Suppressor macrophage (primary cell): ENCODE measurements around the gene ARHGEF16.

Experiments
- DNase-seq, 4 experiments: peaks; one replicate each; pipeline ENCODE4 v3.0.0-alpha.2; 2020 to 2022

Gene ARHGEF16

GRCh38 chr1:3423245-3423829 lies 31.1 kb upstream of the ARHGEF16 start:
- DNase-seq = peak in 1 of 4 experiments; percentile 19

- no peak for DNase-seq
Observed at GRCh38 chr1:3423896-3424611, 30.4 kb upstream of the ARHGEF16 start.

- no peak for DNase-seq
Observed at GRCh38 chr1:3425486-3426215, 28.8 kb upstream of the ARHGEF16 start.

- DNase-seq = no peak
Observed at GRCh38 chr1:3426956-3427535, 27.4 kb upstream of the ARHGEF16 start.

GRCh38 chr1:3427711-3428704 lies 26.5 kb upstream of the ARHGEF16 start:
- DNase-seq = no peak

- DNase-seq = no peak
Observed at GRCh38 chr1:3428899-3429298, 25.6 kb upstream of the ARHGEF16 start.

- DNase-seq = no peak
Observed at GRCh38 chr1:3429320-3429719, 25.1 kb upstream of the ARHGEF16 start.

GRCh38 chr1:3429766-3430165 lies 24.7 kb upstream of the ARHGEF16 start:
- no peak for DNase-seq

- DNase-seq = no peak
Observed at GRCh38 chr1:3430406-3430805, 24.1 kb upstream of the ARHGEF16 start.

- DNase-seq = no peak
Observed at GRCh38 chr1:3430820-3431219, 23.6 kb upstream of the ARHGEF16 start.

GRCh38 chr1:3431266-3431665 lies 23.2 kb upstream of the ARHGEF16 start:
- no peak for DNase-seq

GRCh38 chr1:3431686-3432085 lies 22.8 kb upstream of the ARHGEF16 start:
- no peak for DNase-seq

- DNase-seq = no peak
Observed at GRCh38 chr1:3432306-3432705, 22.2 kb upstream of the ARHGEF16 start.

GRCh38 chr1:3433076-3433475 lies 21.4 kb upstream of the ARHGEF16 start:
- no peak for DNase-seq

GRCh38 chr1:3433596-3434320 lies 20.7 kb upstream of the ARHGEF16 start:
- no peak for DNase-seq

GRCh38 chr1:3434406-3435110 lies 19.9 kb upstream of the ARHGEF16 start:
- DNase-seq = no peak

- DNase-seq = no peak
Observed at GRCh38 chr1:3435666-3436065, 18.8 kb upstream of the ARHGEF16 start.

GRCh38 chr1:3436451-3436850 lies 18.0 kb upstream of the ARHGEF16 start:
- DNase-seq = no peak

GRCh38 chr1:3436901-3437300 lies 17.6 kb upstream of the ARHGEF16 start:
- DNase-seq = no peak

GRCh38 chr1:3438661-3439180 lies 15.7 kb upstream of the ARHGEF16 start:
- no peak for DNase-seq
